Endothelial cell (in vitro differentiated cells): ENCODE measurements around the gene TMCC1. TPM values are rescaled to one million over a fixed set of nuclear protein-coding genes. Genes with fewer than 3 reads are reported as not detected.
"Not testable (repeated sequence)": the region's sequence is repeated elsewhere in the genome, so short reads cannot be mapped to it uniquely, and the experiment has no call there.

Experiments
- DNase-seq: peaks from one replicate; pipeline ENCODE4 v3.0.0; 2021; ENCODE audit warnings: low spot score
- H3K27ac Mint-ChIP-seq: one replicate; pipeline ENCODE4 v1.8.0; 2021; ENCODE audit warnings: mixed read lengths, inconsistent platforms; ENCODE audit not compliant: unreplicated experiment
- H3K27me3 Mint-ChIP-seq: one replicate; pipeline ENCODE4 v1.8.0; 2021; ENCODE audit warnings: mild to moderate bottlenecking, moderate library complexity, mixed read lengths, inconsistent platforms; ENCODE audit not compliant: unreplicated experiment
- H3K36me3 Mint-ChIP-seq: one replicate; pipeline ENCODE4 v1.8.0; 2021; ENCODE audit warnings: mild to moderate bottlenecking, low read depth, mixed read lengths, inconsistent platforms; ENCODE audit not compliant: unreplicated experiment
- H3K4me1 Mint-ChIP-seq: one replicate; pipeline ENCODE4 v1.8.0; 2021; ENCODE audit warnings: mild to moderate bottlenecking, mixed read lengths, inconsistent platforms; ENCODE audit not compliant: unreplicated experiment
- H3K4me3 Mint-ChIP-seq: one replicate; pipeline ENCODE4 v1.8.0; 2021; ENCODE audit warnings: mild to moderate bottlenecking, mixed read lengths, inconsistent platforms; ENCODE audit not compliant: unreplicated experiment
- H3K9me3 Mint-ChIP-seq: one replicate; pipeline ENCODE4 v1.8.0; 2021; ENCODE audit warnings: mixed read lengths, inconsistent platforms; ENCODE audit not compliant: unreplicated experiment
- CTCF ChIP-seq: fragments of 200-600 bp; sonication (generic); IDR thresholded peaks from one replicate; pipeline ENCODE4 v1.5.0; 2021; ENCODE audit warnings: antibody characterized with exemption; ENCODE audit not compliant: unreplicated experiment
- total RNA-seq: library from RNA; stranded (reverse); fragmentation: NEBNext Ultra II Directional; extraction: Animal tissue kit (Norgen Biotek cat#: 25700); gene quantifications from one replicate; pipeline ENCODE4 v1.2.1, GENCODE V29; 2021; ENCODE audit not compliant: unreplicated experiment

The TMCC1 gene
- total RNA-seq, 1 donor from 2014 or later = 50.9 TPM

- no peak for TF ChIP-seq CTCF
- H3K4me3 Mint-ChIP-seq = no peak overlapping the region
- H3K9me3 Mint-ChIP-seq = no peaks in the 10 kb centered on the region
- H3K27me3 Mint-ChIP-seq = peaks cover 2% of the 10 kb centered on the region
- peaks cover 10% of the 10 kb centered on the region for H3K36me3 Mint-ChIP-seq
- no peak for DNase-seq
- H3K4me1 Mint-ChIP-seq = no peaks in the 10 kb centered on the region
- H3K27ac Mint-ChIP-seq = no peak overlapping the region
Measured at GRCh38 chr3:129758785-129759320, 134.7 kb downstream of the TMCC1 start.

DNA sequence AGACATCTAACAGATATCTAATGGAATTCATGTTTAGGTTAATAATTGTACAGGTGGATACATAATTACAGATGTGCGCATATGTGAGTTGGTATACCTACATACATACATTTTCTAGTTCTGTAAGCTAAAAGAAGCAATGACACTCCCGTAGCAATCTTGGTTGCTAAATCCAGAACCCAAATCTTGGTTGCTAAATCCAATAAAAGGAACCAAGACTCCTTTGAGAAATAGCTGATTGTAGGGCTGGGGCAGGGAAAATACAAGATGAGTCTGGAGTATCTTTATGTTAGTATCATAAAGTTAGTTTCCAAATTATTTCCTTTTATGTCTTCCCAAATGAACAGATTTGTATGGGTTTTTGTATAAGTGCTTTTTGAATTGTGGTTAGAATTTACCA lies 135.2 kb downstream of the TMCC1 start:
- H3K36me3 Mint-ChIP-seq = peaks cover 10% of the 10 kb centered on the region
- TF ChIP-seq CTCF = no peak
- no peaks in the 10 kb centered on the region for H3K4me1 Mint-ChIP-seq
- no peak for DNase-seq
- H3K27me3 Mint-ChIP-seq = peaks cover 2% of the 10 kb centered on the region
- H3K4me3 Mint-ChIP-seq = no peak overlapping the region
- H3K9me3 Mint-ChIP-seq = no peaks in the 10 kb centered on the region
- H3K27ac Mint-ChIP-seq = no peak overlapping the region

- TF ChIP-seq CTCF = no peak
- no peaks in the 10 kb centered on the region for H3K4me1 Mint-ChIP-seq
- no peak overlapping the region for H3K4me3 Mint-ChIP-seq
- H3K27me3 Mint-ChIP-seq = peaks cover 2% of the 10 kb centered on the region
- H3K36me3 Mint-ChIP-seq = peaks cover 16% of the 10 kb centered on the region
- no peak for DNase-seq
- H3K9me3 Mint-ChIP-seq = no peaks in the 10 kb centered on the region
- no peak overlapping the region for H3K27ac Mint-ChIP-seq
Measured at GRCh38 chr3:129756871-129757270, 136.6 kb downstream of the TMCC1 start.

DNA sequence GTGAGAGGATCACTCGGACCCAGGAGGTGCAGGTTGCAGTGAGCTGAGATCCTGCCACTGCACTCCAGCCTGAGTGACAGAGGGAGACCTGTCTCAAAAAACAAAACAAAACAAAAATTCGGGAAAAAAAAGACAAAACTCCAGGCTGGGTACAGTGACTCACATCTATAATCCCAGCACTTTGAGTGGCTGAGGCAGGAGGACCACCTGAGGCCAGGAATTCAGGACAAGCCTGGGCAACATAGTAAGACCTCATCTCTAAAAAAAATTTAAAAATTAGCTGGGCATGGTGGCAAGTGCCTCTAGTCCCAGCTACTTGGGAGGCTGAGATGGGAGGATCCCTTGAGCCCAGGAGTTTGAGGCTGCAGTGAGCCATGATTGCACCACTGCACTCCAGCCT lies 142.4 kb downstream of the TMCC1 start:
- not testable (repeated sequence) for H3K27me3 Mint-ChIP-seq, H3K4me1 Mint-ChIP-seq, H3K9me3 Mint-ChIP-seq, DNase-seq, H3K4me3 Mint-ChIP-seq, H3K27ac Mint-ChIP-seq
- H3K36me3 Mint-ChIP-seq = peaks cover 13% of the 10 kb centered on the region

- Mint-ChIP-seq H3K36me3 (peaks cover 6% of the 10 kb centered on the region), H3K4me1 (peaks cover 6% of the 10 kb centered on the region), H3K27me3 (no peaks in the 10 kb centered on the region), H3K4me3 (no peak overlapping the region), H3K27ac (no peak overlapping the region), H3K9me3 (no peaks in the 10 kb centered on the region)
- TF ChIP-seq CTCF = no peak
- DNase-seq = no peak
Measured at GRCh38 chr3:129749692-129750091, 143.8 kb downstream of the TMCC1 start.

DNA sequence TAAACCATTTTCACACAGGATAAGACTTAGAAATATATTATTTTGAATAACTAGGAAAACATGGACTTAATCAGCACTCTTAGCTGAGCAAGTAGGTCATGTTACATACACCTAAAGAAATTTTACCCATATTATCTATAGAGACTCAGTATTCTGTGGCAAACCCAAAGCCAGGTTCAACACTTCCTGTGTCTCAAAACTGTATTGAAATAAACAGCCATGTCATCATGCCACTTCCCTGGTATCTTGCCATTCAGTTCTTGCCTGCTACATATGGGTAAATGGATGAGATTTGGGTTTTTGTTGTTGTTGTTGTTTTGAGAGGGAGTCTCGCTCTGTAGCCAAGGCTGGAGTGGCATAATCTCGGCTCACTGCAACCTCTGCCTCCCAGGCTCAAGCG lies 145.5 kb downstream of the TMCC1 start:
- no peaks in the 10 kb centered on the region for H3K27me3 Mint-ChIP-seq
- H3K27ac Mint-ChIP-seq = no peak overlapping the region
- H3K4me3 Mint-ChIP-seq = no peak overlapping the region
- TF ChIP-seq CTCF = no peak
- H3K4me1 Mint-ChIP-seq = peaks cover 6% of the 10 kb centered on the region
- H3K9me3 Mint-ChIP-seq = no peaks in the 10 kb centered on the region
- no peak for DNase-seq
- H3K36me3 Mint-ChIP-seq = peaks cover 5% of the 10 kb centered on the region
